HG03469 (cell line): ENCODE data around the gene TNS1.
A peak's percentile ranks its signal among the peaks of the same experiment; 100 is the strongest.

Experiments
- ATAC-seq: cut with Tn5 transposase; IDR thresholded peaks from one replicate; pipeline ENCODE4 v1.9.1; 2021; ENCODE audit warnings: mild to moderate bottlenecking, moderate library complexity, moderate number of reproducible peaks; ENCODE audit not compliant: unreplicated experiment

TNS1 gene

DNA sequence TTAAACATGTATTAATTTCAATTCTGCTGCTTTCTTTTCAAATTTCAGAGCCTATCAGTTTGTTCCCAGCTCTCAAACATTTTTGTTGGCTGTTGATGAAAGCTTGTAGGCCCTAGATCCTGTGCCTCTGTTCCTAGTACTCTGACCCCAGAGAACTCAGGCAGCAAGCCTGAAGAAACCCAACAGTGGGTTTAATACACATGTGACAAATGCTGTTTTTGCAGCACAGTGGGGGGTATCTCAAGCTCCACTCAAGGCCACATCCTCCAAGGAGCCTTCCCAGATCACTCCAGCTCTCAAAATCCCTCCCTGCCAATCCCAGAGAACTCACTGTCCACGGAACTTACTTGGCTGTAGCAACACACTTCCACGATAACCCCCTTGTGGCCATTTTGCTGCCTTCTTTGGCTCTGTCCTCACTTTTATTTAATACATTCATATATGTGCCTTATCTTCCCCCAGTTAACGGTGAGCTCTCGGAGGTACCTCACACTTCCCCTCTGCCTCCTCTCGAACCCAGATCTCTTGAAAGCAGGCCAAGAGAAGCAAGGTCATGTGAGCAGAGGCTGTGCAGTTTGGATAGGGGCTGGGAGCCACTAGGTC lies 122.4 kb downstream of the TNS1 start:
- no peak for ATAC-seq

DNA sequence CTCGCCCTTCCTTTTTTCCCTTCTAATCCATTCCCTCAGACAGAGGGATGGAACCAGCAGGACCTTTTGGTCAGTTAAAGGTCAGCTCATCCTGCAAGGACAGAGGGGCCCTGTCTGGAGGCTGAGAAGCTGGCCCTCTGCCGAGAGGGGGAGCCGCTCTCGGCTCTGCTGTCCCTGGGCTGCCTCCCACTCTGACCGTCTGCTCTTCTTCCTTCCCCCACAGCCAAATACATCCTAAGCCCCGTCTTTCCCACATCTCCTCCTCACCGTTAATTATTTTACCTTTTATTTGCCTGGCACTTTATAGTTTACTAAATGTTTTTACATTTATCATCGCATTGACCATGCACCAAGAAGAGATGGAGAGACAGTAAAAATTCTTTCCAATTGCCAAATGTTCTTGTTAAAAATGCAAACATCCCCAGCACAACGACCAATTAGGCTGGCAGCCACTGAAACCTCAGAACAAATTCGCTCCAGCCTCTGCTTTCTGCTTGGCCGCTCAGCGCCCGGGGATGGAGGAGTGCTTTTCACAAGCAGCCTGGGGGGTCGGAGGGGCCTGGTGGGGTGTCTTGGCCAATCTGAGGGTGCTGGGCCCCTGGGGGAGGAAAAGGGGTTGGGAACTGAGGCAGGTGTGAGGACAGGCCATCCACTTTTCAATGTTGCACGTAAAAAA lies 123.7 kb downstream of the TNS1 start:
- no peak for ATAC-seq

- no peak for ATAC-seq
Observed at GRCh38 chr2:217877866-217878265, 124.9 kb downstream of the TNS1 start.

- no peak for ATAC-seq
Observed at GRCh38 chr2:217876253-217876570, 126.6 kb downstream of the TNS1 start.

DNA sequence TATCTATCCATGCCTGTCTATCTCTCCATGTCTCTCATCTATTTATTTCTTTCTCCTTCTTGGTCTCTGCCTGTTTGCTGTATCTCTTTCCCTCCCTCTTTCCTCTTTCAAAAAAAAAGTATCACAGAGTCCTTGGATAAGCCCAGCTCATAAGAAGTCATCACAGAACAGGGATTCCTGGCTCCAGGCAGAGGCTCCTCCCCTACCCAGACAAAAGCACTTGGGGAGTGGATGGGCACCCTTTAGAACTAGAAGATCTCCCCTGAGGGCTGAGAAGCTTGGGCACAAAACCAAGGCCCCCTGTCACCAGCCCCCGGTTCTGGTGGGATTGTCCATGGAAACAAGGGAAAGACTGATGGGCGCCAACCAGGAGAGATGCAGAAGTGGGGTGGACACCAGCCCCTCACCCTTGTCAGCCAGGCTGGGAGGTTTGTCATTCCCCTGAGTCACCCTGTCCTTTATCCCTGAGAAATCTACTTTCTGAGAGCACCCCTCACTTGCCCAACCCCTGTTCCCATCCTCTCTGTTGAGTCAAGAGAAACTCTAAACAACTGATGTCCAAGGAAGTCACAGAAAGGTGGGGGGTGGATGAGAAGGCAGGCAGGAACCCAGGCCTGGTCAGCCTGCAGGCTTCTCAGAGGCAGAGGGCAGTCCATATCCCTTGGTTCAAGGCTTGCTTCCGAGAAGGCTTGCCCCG lies 127.1 kb downstream of the TNS1 start:
- no peak for ATAC-seq

DNA sequence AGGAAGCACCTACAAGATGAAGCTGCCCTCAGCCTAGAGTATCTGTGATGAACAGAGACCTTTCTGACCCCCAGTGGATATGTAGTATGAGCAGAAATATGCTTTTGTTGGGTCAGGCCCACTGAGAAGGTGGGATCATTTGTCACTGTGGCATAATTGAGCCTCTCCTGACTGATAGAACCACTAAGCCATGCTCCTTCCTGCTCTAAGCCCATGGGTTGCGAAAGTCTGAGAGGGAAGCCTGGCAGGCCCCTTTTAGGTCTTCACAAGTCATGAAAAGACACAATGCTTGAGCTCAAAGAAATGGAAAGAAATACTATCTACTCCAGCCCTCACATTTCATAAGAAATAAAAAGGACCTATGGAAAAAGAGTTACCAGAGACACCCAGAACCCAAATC lies 127.7 kb downstream of the TNS1 start:
- no peak for ATAC-seq

GRCh38 chr2:217873371-217873770 lies 129.4 kb downstream of the TNS1 start:
- ATAC-seq, result no peak

GRCh38 chr2:217872319-217872718 lies 130.5 kb downstream of the TNS1 start:
- no peak for ATAC-seq

GRCh38 chr2:217870528-217871011 lies 132.2 kb downstream of the TNS1 start:
- ATAC-seq, result no peak

DNA sequence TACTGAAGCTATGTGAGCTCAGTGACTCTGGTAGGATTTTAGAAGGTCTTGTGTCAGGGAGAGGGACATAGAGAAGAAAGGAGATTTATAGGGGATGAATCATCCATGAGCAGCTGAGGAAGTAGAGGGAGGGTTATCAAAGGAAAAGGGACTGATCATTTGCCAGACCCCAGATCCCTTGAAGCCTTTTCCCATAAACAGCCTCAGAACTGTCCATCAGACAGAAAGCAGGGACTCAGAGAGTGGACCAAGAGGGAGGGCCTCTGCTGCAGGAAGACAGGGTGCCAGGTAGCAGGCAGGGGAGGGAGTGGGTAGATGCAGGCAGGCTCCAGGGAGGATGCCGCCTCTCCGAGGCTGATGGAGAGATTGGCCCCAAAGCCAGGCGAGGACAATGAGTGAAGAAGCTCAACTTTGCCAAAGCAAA lies 133.9 kb downstream of the TNS1 start:
- ATAC-seq, result no peak

DNA sequence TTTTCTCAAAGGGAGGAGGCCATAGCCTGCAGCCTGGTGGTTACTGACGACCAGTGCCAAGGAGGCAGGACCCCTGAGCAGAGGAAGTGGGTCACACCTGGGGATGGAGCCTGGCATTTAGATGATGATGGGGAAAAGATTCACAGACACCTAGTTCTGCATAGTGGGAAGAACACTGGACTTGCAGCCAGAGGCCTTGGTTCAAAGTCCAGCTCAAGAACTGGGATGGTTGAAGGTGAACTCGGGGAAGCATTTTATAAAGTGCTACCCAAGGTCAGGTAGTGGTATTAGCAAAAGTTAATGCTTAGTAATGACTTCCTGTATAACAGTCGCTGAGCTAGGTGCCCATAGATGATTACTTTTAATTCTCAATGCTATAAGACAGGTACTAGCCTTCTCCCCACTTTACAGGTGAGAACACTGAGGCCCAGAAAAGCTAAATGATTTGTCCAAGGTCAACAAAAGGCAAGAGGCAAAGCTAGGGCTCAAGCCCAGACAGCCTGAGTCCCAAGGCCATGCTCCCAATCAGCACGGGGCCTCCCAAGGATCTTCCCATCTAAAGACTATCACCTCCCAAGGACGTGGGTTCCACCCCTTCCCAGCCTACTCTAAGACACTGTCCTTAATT lies 134.4 kb downstream of the TNS1 start:
- no peak for ATAC-seq

DNA sequence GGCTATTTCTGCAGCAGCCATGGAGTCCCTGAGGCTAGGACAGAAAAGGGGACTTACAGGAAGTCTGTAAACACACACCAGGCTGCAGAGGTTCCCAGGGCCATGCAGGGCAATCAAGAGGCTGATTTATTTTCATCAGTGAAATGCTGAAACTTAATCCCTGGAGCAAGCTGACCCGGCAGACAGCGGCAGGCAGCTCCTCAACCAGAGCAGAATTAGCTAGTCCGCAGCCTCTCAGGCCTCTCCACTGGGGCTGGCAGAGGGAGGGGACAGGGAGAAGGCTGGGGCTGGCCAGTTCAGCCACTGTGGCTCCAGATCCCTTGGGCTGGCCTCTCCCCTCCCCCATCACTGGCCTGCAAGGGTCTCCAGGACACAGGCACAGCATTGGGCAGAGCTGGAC lies 136.3 kb downstream of the TNS1 start:
- ATAC-seq, result no peak

DNA sequence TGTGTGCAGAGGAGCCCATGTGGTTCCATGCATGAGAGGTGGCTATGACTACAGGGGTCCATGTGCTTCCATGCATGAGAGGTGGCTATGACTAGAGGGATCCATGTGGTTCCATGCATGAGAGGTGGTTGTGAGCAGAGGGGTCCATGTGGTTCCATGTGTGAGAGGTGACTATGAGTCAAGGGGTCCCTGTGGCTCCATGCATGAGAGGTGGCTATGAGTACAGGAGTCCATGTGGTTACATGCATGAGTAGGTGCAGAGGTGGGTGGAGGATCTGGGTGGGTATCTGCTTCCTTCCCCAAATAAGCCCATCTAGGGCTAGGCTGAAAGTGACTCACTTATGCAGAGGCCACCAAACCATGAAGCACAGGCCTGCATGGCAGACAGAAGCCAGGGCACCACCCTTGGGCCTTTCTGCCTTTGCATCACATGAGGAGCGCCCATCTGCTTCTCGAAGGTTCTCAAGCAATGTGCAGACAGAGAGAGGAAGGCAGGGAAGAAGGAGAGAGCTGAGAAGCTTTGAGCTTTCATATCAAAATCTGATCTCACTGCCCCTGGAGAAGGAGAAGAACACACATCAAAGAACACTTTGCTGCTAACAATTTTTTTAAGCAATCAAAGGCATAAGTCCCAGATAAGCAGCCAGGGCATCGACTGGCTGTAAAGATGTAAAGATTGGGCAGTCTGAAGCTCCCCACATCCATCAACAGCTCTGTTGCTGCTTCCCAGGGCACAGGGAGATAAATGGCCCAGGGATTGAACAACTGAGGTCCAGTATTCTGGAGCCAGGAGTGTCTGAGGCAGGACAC lies 137.6 kb downstream of the TNS1 start:
- ATAC-seq, result peak; percentile 79

GRCh38 chr2:217863883-217864282 lies 138.9 kb downstream of the TNS1 start:
- no peak for ATAC-seq

DNA sequence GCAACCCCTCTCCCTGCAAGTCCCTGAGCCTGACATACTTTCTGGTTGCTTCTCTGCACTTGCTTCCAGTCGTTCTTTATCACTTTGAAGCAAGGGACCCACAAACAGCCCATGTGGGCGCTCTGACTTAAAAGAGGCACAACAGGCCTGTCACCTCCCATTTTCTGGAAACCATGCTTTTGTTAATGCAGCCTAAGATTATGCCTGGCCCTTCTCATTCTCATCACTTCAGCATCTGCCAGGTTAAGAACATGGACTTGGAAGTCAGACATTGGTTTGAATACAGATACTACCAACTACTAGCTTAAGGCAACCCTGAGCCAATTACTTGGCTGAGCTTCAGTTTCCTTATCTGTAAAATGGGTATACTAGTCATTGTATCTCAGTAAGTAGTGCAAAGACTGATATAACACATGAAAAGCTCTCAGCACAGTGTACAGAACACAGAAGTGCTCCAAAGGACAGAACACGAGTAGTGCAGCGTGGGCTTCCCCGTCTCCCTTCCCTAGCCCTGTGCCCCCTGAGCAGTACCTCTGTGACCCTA lies 141.4 kb downstream of the TNS1 start:
- no peak for ATAC-seq

DNA sequence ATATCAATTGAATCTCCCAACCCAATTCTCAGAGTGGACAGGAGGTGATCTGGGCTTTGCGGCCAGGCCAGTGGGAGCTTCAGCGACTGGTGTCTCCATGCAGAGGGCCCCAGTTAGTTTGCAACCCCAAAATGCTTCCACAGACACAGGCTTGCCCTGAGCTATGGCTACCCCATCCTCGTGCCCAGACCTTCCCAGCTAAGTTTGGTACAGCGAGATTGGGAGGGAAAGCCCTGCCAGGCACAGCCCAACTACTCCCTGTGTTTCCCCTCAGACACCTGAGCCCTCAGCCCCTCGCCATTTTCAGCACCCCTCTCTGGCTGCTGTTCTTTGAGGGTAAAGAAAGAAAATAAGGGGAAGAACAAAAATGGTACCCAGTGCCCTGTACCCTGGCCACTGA lies 142.9 kb downstream of the TNS1 start:
- ATAC-seq, result no peak

DNA sequence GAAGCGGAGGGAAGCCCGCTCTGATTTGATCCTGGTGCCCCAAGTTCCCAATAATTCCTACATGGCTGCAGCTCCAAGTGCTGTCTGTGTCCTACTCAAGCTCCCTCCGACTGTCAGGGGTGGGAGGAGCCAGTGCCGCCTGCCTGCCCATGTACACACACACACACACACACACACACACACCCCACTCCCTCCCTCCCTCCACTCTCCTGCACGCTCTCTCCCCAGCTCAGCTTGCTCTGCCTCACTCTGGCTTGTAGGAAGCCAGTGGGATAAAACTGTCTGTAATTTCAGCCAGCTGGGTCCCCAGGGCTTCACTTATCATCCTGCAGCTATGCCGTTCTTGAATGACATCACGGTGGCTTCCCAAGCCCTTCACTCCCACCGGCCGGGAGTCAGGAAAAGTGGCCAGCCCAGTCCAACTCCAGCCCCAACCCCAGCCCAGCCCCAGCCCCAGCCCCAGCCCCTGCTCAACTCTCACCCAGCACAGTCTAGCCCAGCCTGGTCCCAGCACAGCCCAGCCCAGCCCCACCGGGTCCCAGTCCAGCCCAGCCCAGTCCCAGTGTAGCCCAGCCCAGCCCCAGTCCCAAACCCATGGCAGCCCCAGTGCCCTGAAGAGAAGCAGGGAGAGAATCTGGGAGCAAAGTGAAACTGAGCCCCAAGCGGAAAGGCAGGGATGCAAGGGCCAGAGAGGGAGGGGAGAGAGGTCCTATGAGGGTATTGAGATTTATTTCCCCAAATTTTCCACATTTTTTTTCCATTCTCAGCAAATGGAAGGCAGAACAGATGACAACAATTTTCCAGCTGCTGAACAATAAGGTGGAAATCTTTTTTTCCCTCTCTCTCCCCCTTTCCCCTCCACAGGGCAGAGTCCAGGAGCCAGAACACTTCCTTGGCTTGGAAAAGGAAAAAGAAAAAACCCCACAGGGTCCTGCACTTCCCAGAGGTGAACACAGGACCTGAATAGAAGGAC lies 144.0 kb downstream of the TNS1 start:
- no peak for ATAC-seq

GRCh38 chr2:217857624-217858506 lies 144.9 kb downstream of the TNS1 start:
- no peak for ATAC-seq

DNA sequence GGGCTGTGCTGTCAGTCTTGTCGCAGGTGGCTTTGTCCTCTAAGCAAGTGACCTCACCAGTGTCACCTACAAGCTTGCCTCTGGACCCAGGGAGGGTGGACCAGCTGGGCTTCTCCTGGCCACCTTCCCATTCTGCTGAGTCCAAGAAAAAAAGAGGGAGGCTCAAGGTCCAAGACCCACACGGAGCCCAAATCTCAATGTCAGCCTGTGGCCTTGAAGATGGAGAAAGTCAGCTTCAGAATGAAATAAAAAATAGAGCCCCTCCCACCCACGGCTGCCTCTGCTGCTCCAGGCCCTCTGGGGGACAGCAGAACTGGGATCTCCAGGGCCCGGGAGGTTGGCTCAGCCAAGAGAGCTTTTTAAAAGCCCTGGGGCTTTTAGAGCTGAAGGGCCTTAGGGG lies 145.9 kb downstream of the TNS1 start:
- ATAC-seq, result no peak
